Measurements from ENCODE around the gene SSU72.
"Not testable (repeated sequence)": the region's sequence is repeated elsewhere in the genome, so short reads cannot be mapped to it uniquely, and the experiment has no call there.

The SSU72 gene

GRCh38 chr1:1495461-1495975, 79.1 kb downstream of the SSU72 start:
- not testable (repeated sequence) for DNase-seq (ENCODE audit: low read depth)

- DNase-seq (ENCODE audit: low read depth), result not testable (repeated sequence)
Measured at GRCh38 chr1:1494311-1494710, 80.4 kb downstream of the SSU72 start.

All from fibroblast of the conjunctiva (primary cell).